ENCODE results near the gene RIPOR1.

GRCh38 chr16:67551091-67551490 is 22.5 kb downstream of the RIPOR1 start:
- no peak for TF ChIP-seq POLR2A (IDR thresholded peaks at IDR 0.05; ENCODE audit: low read length)
- no peak for TF ChIP-seq GATA1 (IDR thresholded peaks at IDR 0.05; ENCODE audit: low read depth, low read length)
